H1 (cell line): ENCODE measurements around the gene NEK11.

Experiments
- CTCF ChIP-seq, 3 experiments: IDR thresholded peaks; 1 replicate in 2 of 3; 2 replicates in 1 of 3; pipeline versions ENCODE4 v1.5.1 to v1.6.1; 2011; ENCODE audit warnings: low read length in 3 of 3, mild to moderate bottlenecking in 3 of 3, inconsistent platforms in 2 of 3, low read depth in 1 of 3, moderate library complexity in 1 of 3; ENCODE audit not compliant: insufficient read depth in 1 of 3; ENCODE audit errors: control extremely low read depth in 1 of 3
- EZH2 ChIP-seq: fragments of 200-600 bp; sonication (generic); IDR thresholded peaks from 2 replicates; pipeline ENCODE4 v1.7.1; 2012; ENCODE audit warnings: low read depth, mild to moderate bottlenecking, moderate library complexity, low read length, inconsistent platforms; ENCODE audit not compliant: severe bottlenecking
- GTF2F1 ChIP-seq: IDR thresholded peaks from 2 replicates; pipeline ENCODE4 v1.6.1; 2012; ENCODE audit warnings: low read depth, low read length, improper control_type of control experiment, borderline replicate concordance
- HDAC6 ChIP-seq: IDR thresholded peaks from one replicate; pipeline ENCODE4 v1.7.1; 2012; ENCODE audit warnings: low read depth, mild to moderate bottlenecking, inconsistent platforms, low read length, moderate library complexity
- JUND ChIP-seq: IDR thresholded peaks from 2 replicates; pipeline ENCODE4 v1.6.1; 2011; ENCODE audit warnings: mild to moderate bottlenecking, improper control_type of control experiment, low read length
- NRF1 ChIP-seq: IDR thresholded peaks from 2 replicates; pipeline ENCODE4 v1.6.1; 2011; ENCODE audit warnings: mild to moderate bottlenecking, low read depth, low read length, improper control_type of control experiment
- POLR2A ChIP-seq, 2 experiments: IDR thresholded peaks; 1 replicate in 1 of 2; 2 replicates in 1 of 2; pipeline ENCODE4 v1.6.1; 2011; ENCODE audit warnings: low read depth in 2 of 2, low read length in 2 of 2, mild to moderate bottlenecking in 2 of 2; ENCODE audit errors: control extremely low read depth in 1 of 2
- POLR2AphosphoS5 ChIP-seq: IDR thresholded peaks from 2 replicates; pipeline ENCODE4 v1.6.1; 2011; ENCODE audit warnings: low read depth, low read length
- SIX5 ChIP-seq: IDR thresholded peaks from 2 replicates; pipeline ENCODE4 v1.6.1; 2011; ENCODE audit warnings: mild to moderate bottlenecking, low read depth, low read length
- SP1 ChIP-seq: IDR thresholded peaks from 2 replicates; pipeline ENCODE4 v1.6.1; 2011; ENCODE audit warnings: low read depth, low read length

GRCh38 chr3:131072845-131073244, 46.2 kb downstream of the NEK11 start:
- TF ChIP-seq NRF1 (no peak), CTCF (IDR thresholded peaks at IDR 0.05; ENCODE audit: control extremely low read depth in 1 of 3, insufficient read depth in 1 of 3, low read depth in 1 of 3, low read length in 3 of 3) (no peak), POLR2A (IDR thresholded peaks at IDR 0.05; ENCODE audit: control extremely low read depth in 1 of 2, low read depth in 2 of 2, low read length in 2 of 2) (no peak), EZH2 (no peak), SIX5 (no peak), POLR2AphosphoS5 (no peak), GTF2F1 (no peak), JUND (no peak), HDAC6 (no peak), SP1 (no peak)
